HepG2 (cell line): Measurements from ENCODE around the gene FGF19. TPM values are rescaled to one million over a fixed set of nuclear protein-coding genes. Genes with fewer than 3 reads are reported as not detected.

Source experiments
- AKNA ChIP-seq: sonication (generic); formaldehyde crosslinking; IDR thresholded peaks from 2 replicates; pipeline ENCODE4 v1.4.0; 2020; ENCODE audit warnings: missing genetic modification reagents, borderline replicate concordance
- CSRNP2 ChIP-seq: sonication (generic); formaldehyde crosslinking; conservative IDR thresholded peaks from 2 replicates; pipeline ENCODE4 v1.8.0; 2022; ENCODE audit warnings: low read depth, missing genetic modification reagents
- FOXP4 ChIP-seq: sonication (generic); formaldehyde crosslinking; IDR thresholded peaks from 2 replicates; pipeline ENCODE4 v1.4.0; 2020; ENCODE audit warnings: missing genetic modification reagents
- GLI4 ChIP-seq: sonication (generic); formaldehyde crosslinking; IDR thresholded peaks from 2 replicates; pipeline ENCODE4 v1.5.1; 2020; ENCODE audit warnings: missing genetic modification reagents, mild to moderate bottlenecking, moderate library complexity, borderline replicate concordance
- GMEB1 ChIP-seq: sonication (generic); formaldehyde crosslinking; IDR thresholded peaks from 2 replicates; pipeline ENCODE4 v1.5.1; 2020; ENCODE audit warnings: missing genetic modification reagents, mild to moderate bottlenecking, borderline replicate concordance
- SALL1 ChIP-seq: sonication (generic); formaldehyde crosslinking; IDR thresholded peaks from 2 replicates; pipeline ENCODE4 v1.8.0; 2022; ENCODE audit warnings: mild to moderate bottlenecking, missing genetic modification reagents
- SOX13 ChIP-seq, 3 experiments: fragments of 450-650 bp in 1 of 3; sonication (generic) in 1 of 3; formaldehyde crosslinking in 1 of 3; IDR thresholded peaks in 2 of 3; conservative IDR thresholded peaks in 1 of 3; 2 replicates each; pipeline versions ENCODE4 v1.5.0 to v1.6.1; 2016 to 2020; ENCODE audit warnings: antibody characterized with exemption in 1 of 3, mild to moderate bottlenecking in 1 of 3, missing compliant biosample characterization in 1 of 3, missing genetic modification reagents in 1 of 3, moderate library complexity in 1 of 3
- TEAD2 ChIP-seq: sonication (generic); formaldehyde crosslinking; IDR thresholded peaks from 2 replicates; pipeline ENCODE4 v1.9.0; 2021; ENCODE audit warnings: missing genetic modification reagents
- ZFY ChIP-seq: sonication (generic); formaldehyde crosslinking; IDR thresholded peaks from 2 replicates; pipeline ENCODE4 v1.4.0; 2020; ENCODE audit warnings: missing genetic modification reagents
- ZNF160 ChIP-seq: sonication (generic); formaldehyde crosslinking; IDR thresholded peaks from 2 replicates; pipeline ENCODE4 v1.8.0; 2022; ENCODE audit warnings: mild to moderate bottlenecking, inconsistent platforms, missing genetic modification reagents
- ZNF20 ChIP-seq: sonication (generic); formaldehyde crosslinking; IDR thresholded peaks from 2 replicates; pipeline ENCODE4 v1.4.0; 2020; ENCODE audit warnings: mild to moderate bottlenecking, moderate library complexity, missing genetic modification reagents
- ZNF224 ChIP-seq: sonication (generic); formaldehyde crosslinking; IDR thresholded peaks from 2 replicates; pipeline ENCODE4 v1.5.0; 2020; ENCODE audit warnings: mild to moderate bottlenecking, missing genetic modification reagents
- ZNF235 ChIP-seq: sonication (generic); formaldehyde crosslinking; IDR thresholded peaks from 2 replicates; pipeline ENCODE4 v1.8.1; 2023; ENCODE audit warnings: mild to moderate bottlenecking, missing genetic modification reagents, borderline replicate concordance
- ZNF513 ChIP-seq: sonication (generic); formaldehyde crosslinking; conservative IDR thresholded peaks from 2 replicates; pipeline ENCODE4 v1.5.0; 2020; ENCODE audit warnings: missing genetic modification reagents
- ZNF7 ChIP-seq: IDR thresholded peaks from 2 replicates; pipeline ENCODE4 v1.6.1; 2016; ENCODE audit warnings: missing biosample characterization, missing genetic modification reagents
- polyA plus RNA-seq, 8 experiments: library from polyadenylated mRNA; depleted of rRNA in 3 of 8; stranded (reverse) in 7 of 8; unstranded in 1 of 8; fragments of >200 nt; fragmentation: Illumina TruSeq in 4 of 8; extraction: Trizol in 4 of 8; gene quantifications; 2 replicates each; pipeline versions ENCODE4 v1.2.1 to v1.2.3, GENCODE V29; 2011 to 2016; ENCODE audit warnings: low read depth in 4 of 8, missing spikeins in 1 of 8, mixed read lengths in 1 of 8; ENCODE audit not compliant: insufficient read depth in 1 of 8
- total RNA-seq, 5 experiments: library from RNA; depleted of rRNA; stranded (reverse); fragments of >200 nt; fragmentation: Illumina TruSeq; extraction: Trizol; gene quantifications; 2 replicates each; pipeline ENCODE4 v1.2.3, GENCODE V29; 2016; ENCODE audit warnings: low read depth in 1 of 5

The FGF19 gene
- total and polyA plus RNA-seq, 2 of the 13 experiments (the other 11 are each of a cell fraction or from before 2014, with no cell fraction given), result 0.07 TPM; not detected in 1

GRCh38 chr11:69700278-69701140 is 3.3 kb downstream of the FGF19 start (continued):
- no peak for TF ChIP-seq GMEB1 (CRISPR knock-in tag)
- no peak for TF ChIP-seq SOX13 (IDR thresholded peaks at IDR 0.05)
- TF ChIP-seq SOX13 (CRISPR knock-in tag; conservative IDR thresholded peaks at IDR 0.05 in 1 of 2, IDR thresholded peaks at IDR 0.05 in 1 of 2), result peak in 1 of 2 experiments; percentile 51; a peak in 2 of 4 replicates
- no peak for TF ChIP-seq ZNF513 (CRISPR knock-in tag)
- TF ChIP-seq GLI4 (CRISPR knock-in tag), result no peak
- no peak for TF ChIP-seq AKNA (CRISPR knock-in tag)
- TF ChIP-seq ZNF224, result no peak
- TF ChIP-seq FOXP4, result peak; percentile 72
- no peak for TF ChIP-seq CSRNP2
- TF ChIP-seq TEAD2 (CRISPR knock-in tag), result no peak
- TF ChIP-seq SALL1 (CRISPR knock-in tag), result peak; percentile 81
- TF ChIP-seq ZNF20 (CRISPR knock-in tag), result no peak
- TF ChIP-seq ZNF160 (CRISPR knock-in tag), result peak; percentile 45; the same call in 1 of the 2 replicates
- TF ChIP-seq ZNF235 (CRISPR knock-in tag), result no peak
- peak; percentile 65; the same call in 1 of the 2 replicates for TF ChIP-seq ZFY
- TF ChIP-seq ZNF7 (CRISPR knock-in tag), result no peak
